ENCODE data around the gene ERBB4.

The ERBB4 gene

DNA sequence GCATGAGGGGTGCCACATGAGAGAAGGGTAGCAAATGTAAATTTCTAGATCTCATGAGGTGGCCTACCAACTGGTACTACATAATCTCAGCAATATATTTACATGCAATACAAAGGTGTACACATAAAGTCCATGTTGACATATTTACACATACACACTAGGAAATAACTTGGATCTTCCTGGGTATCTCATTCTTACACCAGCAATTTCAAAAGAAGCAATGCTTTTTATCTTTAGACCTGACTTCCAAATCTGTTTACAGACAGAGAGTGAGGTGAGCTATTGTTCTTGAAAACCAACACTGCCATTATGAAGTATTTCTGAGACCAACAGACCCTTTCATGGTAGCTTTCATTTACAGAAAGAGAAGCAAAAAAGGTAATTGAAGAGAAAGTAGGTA is 184.2 kb downstream of the ERBB4 start:
- no peak for DNase-seq (ENCODE audit: low read depth)
- TF ChIP-seq, protein P1, sequence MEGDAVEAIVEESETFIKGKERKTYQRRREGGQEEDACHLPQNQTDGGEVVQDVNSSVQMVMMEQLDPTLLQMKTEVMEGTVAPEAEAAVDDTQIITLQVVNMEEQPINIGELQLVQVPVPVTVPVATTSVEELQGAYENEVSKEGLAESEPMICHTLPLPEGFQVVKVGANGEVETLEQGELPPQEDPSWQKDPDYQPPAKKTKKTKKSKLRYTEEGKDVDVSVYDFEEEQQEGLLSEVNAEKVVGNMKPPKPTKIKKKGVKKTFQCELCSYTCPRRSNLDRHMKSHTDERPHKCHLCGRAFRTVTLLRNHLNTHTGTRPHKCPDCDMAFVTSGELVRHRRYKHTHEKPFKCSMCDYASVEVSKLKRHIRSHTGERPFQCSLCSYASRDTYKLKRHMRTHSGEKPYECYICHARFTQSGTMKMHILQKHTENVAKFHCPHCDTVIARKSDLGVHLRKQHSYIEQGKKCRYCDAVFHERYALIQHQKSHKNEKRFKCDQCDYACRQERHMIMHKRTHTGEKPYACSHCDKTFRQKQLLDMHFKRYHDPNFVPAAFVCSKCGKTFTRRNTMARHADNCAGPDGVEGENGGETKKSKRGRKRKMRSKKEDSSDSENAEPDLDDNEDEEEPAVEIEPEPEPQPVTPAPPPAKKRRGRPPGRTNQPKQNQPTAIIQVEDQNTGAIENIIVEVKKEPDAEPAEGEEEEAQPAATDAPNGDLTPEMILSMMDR (conservative IDR thresholded peaks at IDR 0.05; ENCODE audit: low read depth, low read length): no peak
- H3K4me3 ChIP-seq (ENCODE audit: low read depth, low read length): no peak overlapping the region

GRCh38 chr2:212348501-212348900 is 190.1 kb downstream of the ERBB4 start:
- H3K4me3 ChIP-seq (ENCODE audit: low read depth, low read length): no peak overlapping the region
- no peak for DNase-seq (ENCODE audit: low read depth)
- TF ChIP-seq, protein P1 (conservative IDR thresholded peaks at IDR 0.05; ENCODE audit: low read depth, low read length): no peak

GRCh38 chr2:212346865-212347264 is 191.7 kb downstream of the ERBB4 start:
- no peak overlapping the region for H3K4me3 ChIP-seq (ENCODE audit: low read depth, low read length)

DNA sequence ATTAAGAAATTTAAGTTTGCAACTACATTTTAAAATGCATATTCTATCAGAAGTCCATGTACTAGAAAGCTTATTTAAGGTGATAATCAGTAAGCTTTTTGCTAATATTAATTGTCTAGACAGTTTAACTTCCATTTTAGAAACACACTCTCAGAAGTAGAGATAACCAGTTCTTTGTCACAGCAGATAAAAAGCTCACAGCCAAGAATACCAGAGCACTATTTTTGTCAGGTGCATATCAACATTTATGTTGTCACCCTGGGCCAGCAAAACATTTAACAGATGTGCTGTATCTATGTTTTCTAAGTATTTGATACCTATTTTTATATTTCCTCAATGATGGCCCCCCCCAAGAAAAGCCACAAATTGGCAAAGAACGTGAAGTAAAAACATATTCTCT is 192.6 kb downstream of the ERBB4 start:
- no peak for DNase-seq (ENCODE audit: low read depth)
- H3K4me3 ChIP-seq (ENCODE audit: low read depth, low read length): no peak overlapping the region
- TF ChIP-seq, protein P1 (conservative IDR thresholded peaks at IDR 0.05; ENCODE audit: low read depth, low read length): no peak

More at GRCh38 chr2:212346865-212347264, 191.7 kb downstream of the ERBB4 start:
- DNase-seq (ENCODE audit: low read depth): no peak
- TF ChIP-seq, protein P1 (conservative IDR thresholded peaks at IDR 0.05; ENCODE audit: low read depth, low read length): no peak

DNA sequence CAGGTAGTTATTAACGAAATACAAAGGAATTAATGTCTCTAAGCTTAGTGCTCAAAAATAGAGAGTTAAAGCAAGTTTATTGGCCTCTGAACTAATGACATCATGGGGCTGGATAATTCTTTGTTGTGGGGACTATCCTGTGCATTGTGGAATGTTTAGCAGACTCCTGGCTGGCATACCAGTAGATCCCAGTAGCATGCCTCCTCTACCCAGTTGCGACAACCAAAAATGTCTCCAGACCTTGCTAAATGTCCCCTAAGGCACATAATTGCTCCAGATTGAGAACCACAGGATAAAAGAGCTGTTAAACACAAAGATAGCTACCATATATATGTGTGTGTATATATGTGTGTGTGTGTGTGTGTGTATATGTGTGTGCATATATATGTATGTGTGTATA is 194.5 kb downstream of the ERBB4 start:
- TF ChIP-seq, protein P1 (conservative IDR thresholded peaks at IDR 0.05; ENCODE audit: low read depth, low read length): no peak

GRCh38 chr2:212343167-212343566 is 195.4 kb downstream of the ERBB4 start:
- TF ChIP-seq, protein P1 (conservative IDR thresholded peaks at IDR 0.05; ENCODE audit: low read depth, low read length): no peak
- no peak overlapping the region for H3K4me3 ChIP-seq (ENCODE audit: low read depth, low read length)
- no peak for DNase-seq (ENCODE audit: low read depth)

More for the DNA sequence above, 194.5 kb downstream of the ERBB4 start:
- DNase-seq (ENCODE audit: low read depth): no peak
- H3K4me3 ChIP-seq (ENCODE audit: low read depth, low read length): no peak overlapping the region

- DNase-seq (ENCODE audit: low read depth): no peak
- H3K4me3 ChIP-seq (ENCODE audit: low read depth, low read length): no peak overlapping the region
- TF ChIP-seq, protein P1 (conservative IDR thresholded peaks at IDR 0.05; ENCODE audit: low read depth, low read length): no peak
Measured at GRCh38 chr2:212337486-212338343, 200.9 kb downstream of the ERBB4 start.

All from choroid plexus epithelial cell (primary cell).